Measurements from ENCODE around the gene NGEF.

GRCh38 chr2:232967474-232967873 lies 45.6 kb downstream of the NGEF start:
- no peak for TF ChIP-seq ZNF274 (IDR thresholded peaks at IDR 0.05; ENCODE audit: low read depth, low read length)
- TF ChIP-seq YY1 (IDR thresholded peaks at IDR 0.05; ENCODE audit: insufficient read depth, insufficient read length) = no peak
